ENCODE results near the gene WTIP.
"Not testable (repeated sequence)": the region's sequence is repeated elsewhere in the genome, so short reads cannot be mapped to it uniquely, and the experiment has no call there.

WTIP gene

GRCh38 chr19:34504273-34504808, 22.8 kb downstream of the WTIP start:
- DNase-seq, result no peak

DNA sequence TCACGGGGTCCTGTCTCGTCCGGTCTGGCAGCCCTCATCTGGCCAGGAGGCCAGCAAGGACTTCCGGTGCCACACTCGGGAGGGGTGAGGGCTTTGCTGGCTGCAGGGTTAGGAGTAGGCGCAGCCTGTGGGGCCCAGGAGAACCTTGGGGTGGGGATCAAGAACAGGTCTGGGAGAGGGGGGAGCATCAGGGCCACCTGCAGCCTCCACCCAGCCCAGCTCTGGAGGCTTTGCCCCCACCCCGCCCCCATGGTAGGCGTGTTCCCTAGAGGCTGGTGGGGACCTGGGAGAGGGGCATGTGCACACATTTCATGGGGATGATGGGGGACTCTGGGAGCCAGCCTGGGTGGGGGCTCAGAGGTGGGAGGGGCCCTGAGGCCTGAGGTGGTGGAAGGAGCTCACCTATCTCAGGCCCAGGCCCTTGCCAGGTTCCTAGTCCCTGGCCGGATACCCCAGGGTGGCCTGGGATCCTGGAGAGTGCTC, 23.3 kb downstream of the WTIP start:
- DNase-seq, result no peak

DNA sequence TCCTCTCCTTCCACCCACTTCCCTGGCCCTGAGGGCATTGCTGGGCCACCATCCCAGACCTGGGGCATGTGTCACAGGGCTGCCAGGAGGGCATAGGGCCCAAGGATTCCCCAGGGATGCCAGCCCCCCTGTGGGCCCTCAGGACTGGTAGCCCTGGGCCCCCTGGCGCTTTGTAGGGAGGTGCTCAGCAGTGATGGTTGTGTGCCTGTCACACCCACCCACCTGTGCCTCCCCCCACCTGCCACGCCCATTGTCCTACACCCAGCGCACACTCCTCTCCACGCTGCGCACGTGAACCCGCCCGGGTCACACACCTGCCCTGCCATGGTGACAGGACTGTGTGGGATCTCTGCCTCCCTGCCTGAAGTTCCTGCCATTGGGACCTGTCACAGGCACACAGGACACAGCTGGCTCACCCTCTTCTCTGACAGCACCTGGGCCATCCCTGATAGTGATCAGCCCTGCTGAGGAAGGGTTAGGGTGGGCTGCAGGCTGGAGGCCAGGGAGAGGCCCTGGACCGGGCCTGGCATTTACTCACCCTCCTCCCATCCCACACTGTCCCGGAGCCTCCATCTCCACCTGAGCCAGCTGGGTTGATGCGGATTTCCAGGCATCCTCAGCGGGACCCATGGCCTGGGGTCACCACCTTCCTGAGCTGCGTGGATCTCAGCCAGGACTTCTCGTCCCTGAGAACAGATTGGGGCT, 23.9 kb downstream of the WTIP start:
- DNase-seq, result no peak

GRCh38 chr19:34506026-34506370, 24.4 kb downstream of the WTIP start:
- no peak for DNase-seq

GRCh38 chr19:34507414-34508067, 26.0 kb downstream of the WTIP start:
- no peak for DNase-seq

- DNase-seq, result no peak
These were observed 27.0 kb downstream of the WTIP start for GRCh38 chr19:34508540-34508939.

DNA sequence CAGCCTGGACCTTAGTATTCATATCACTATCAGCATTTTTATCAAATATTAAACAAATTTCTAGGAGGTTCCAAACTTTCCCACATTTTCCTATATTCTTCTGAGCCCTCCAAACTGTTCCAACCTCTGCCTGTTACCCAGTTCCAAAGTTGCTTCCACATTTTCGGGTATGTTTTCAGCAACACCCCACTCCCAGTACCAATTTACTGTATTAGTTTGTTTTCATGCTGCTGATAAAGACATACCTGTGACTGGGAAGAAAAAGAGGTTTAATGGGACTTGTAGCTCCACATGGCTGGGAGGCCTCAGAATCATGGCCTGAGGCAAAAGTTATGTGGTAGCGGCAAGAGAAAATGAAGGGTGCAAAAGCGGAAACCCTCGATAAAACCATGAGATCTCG, 29.3 kb downstream of the WTIP start:
- DNase-seq, result not testable (repeated sequence)

- no peak for DNase-seq
These were observed 30.8 kb downstream of the WTIP start for GRCh38 chr19:34512254-34512822.

- DNase-seq, result no peak
These were observed 32.2 kb downstream of the WTIP start for GRCh38 chr19:34513767-34514166.

DNA sequence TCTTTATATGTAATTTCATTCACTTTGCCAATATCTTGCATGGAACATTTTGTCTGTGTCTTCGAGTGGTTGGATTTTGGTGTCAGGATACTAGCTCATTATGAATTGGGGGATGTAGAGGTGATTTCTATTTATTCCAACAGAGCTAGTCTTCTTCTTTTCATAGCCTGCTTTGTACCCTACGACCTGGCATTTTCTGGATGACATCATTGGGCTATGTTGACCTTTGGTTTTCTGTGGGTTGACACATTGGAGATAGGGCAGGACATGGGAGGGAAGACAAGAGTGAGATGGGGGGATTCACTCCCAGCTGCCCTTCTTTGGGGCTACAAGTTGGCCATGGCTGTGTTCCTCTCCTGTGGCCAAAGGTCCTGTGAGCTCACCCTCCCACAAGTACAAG, 38.0 kb downstream of the WTIP start:
- no peak for DNase-seq

- DNase-seq, result no peak
These were observed 41.9 kb downstream of the WTIP start for GRCh38 chr19:34523408-34523807.

DNA sequence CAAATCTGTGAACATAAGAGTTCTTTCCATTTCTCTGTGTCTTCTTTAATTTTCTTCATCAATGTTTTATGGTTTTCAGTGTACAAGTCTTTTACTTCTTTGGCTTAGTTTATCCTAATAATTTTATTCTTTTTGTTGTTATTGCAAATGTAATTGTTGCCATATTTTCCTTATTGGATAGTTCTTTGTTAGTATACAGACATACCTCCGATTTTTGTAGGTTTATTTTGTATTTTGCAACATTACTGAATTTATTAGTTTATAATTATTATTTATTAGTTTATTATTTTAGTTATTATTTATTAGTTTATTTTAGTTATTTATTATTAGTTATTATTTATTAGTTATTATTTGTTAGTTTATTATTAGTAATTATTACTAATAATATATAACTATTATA, 43.4 kb downstream of the WTIP start:
- no peak for DNase-seq

DNA sequence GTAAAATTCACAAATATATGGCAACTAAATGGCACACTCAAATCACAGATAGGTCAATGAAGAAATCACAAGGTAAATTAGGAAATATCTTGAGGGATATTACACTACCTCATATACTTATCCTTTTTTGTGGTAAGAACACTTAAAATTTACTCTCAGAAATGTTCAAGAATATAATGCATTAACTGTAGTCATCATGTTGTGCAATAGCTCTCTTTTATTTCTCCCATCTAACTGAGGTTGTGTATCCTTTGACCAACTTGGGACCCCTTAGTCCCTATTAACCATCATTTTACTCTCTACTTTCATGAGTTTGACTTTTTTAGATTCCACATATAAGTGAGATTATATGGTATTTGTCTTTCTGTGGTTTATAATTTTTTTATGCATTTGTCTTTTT, 52.6 kb downstream of the WTIP start:
- DNase-seq, result no peak

DNA sequence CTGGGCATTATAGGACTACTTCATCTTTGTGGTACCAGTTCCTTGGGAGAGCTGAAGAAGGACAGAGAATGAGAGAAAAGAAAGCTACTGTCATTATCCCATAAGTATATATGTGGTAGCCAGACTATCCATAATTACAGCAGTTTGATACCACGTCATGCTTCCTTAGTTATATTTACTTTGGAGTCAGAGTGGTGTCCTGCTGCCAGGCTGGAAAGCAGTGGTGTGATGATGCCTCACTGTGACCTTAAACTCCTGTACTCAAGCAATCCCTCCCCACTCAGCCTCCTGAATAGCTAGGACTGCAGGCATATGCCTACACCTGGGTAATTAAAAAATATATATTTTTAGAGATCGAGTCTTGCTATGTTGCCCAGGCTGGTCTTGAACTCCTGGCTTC, 57.8 kb downstream of the WTIP start:
- DNase-seq, result no peak

GRCh38 chr19:34540811-34541557, 59.4 kb downstream of the WTIP start:
- DNase-seq, result no peak

DNA sequence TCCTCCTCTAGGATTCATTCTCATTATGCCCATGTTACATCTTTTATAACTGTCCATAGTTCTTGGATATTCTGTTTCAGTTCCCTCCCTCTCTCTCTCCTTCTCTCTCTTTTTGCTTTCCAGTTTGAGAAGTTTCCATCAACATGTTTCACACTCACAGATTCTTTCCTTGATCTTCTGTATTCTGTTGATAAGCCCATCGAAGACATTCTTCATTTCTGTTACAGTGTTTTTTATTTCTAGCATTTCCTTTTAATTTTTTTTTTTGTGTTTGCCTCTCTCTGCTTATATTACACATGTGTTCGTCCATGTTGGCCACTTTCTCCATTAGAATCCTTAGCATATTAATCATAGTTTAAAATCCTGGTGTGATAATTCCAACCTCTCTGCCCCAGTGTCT, 68.3 kb downstream of the WTIP start:
- DNase-seq, result no peak

DNA sequence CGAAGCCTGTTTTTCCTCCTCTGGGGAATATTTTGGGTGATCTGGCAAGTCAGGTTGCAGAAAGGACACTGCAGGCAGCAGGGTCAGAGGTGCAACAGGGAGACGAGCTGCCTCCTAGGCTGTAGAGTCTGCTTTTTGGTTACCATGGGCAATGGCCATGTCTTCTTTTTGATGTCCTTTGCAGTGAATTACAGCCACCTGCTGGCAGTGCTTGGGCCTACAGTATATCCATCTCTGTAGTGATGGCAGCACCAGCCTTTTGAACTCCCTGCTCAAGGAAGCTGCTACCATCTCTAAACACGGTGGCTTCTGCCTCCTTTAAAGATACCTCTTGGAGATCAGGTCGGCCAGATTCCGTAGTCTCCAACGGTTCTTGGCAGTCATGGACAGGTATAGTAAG, 73.9 kb downstream of the WTIP start:
- DNase-seq, result no peak

DNA sequence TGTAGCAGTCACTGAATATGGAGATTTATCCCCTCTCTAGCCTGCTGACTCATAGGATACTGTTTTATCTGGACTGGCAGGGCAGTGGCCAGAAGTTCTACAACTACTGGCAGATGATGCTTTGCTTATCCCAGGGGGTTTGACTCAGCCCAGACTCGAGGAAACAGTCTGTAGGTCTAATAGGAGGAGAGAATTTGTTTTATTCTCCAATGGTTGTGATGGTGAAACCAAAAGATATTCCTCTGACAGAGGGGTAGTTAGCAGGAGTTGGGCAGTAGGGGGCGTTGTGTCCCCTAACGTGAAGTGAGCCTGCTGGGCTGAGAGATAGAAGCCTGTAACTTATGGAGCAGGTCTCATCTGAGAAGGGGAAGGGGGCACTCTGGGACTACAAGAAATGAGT, 74.9 kb downstream of the WTIP start:
- DNase-seq, result no peak

DNA sequence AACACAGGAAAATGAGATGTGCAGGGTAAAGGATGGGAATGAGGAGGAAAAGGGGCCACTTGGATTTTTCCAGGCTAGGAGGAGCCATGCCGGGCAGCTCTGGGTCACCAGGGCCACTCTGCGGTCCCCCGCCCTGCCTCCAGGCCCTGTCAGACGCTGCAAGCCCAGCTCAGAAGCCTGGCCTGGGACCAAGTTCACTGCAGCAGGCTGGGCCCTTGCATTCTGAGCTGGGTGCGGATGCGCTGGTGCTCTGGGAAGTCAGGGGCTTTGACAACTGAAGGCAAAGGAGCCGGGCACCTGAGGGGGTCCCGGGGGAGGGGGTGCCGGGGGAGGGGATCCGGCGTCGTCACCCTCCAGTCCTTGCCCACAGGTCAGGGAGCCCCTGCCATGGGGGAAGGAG, 77.5 kb downstream of the WTIP start:
- no peak for DNase-seq

- DNase-seq, result no peak
These were observed 78.7 kb downstream of the WTIP start for GRCh38 chr19:34560229-34560628.

All from stimulated activated CD4-positive, alpha-beta T cell treated with anti-CD3 and anti-CD28 coated beads, Interleukin-12 subunit alpha, Interleukin-12 subunit beta, amount 100 ng/mL, for 4 hours (primary cell).